HG02588 (cell line): ENCODE results near the gene COMMD7.
"Not testable (repeated sequence)": the region's sequence is repeated elsewhere in the genome, so short reads cannot be mapped to it uniquely, and the experiment has no call there.

Source experiments
- ATAC-seq: cut with Tn5 transposase; IDR thresholded peaks from one replicate; pipeline ENCODE4 v1.9.1; 2021; ENCODE audit warnings: mild to moderate bottlenecking, moderate library complexity; ENCODE audit not compliant: unreplicated experiment

The COMMD7 gene

GRCh38 chr20:32767418-32768198 lies 24.3 kb upstream of the COMMD7 start:
- no peak for ATAC-seq

- not testable (repeated sequence) for ATAC-seq
These were observed 22.1 kb upstream of the COMMD7 start for GRCh38 chr20:32765230-32765875.

- ATAC-seq: no peak
These were observed 21.0 kb upstream of the COMMD7 start for GRCh38 chr20:32764005-32764960.

- ATAC-seq: no peak
These were observed 20.1 kb upstream of the COMMD7 start for GRCh38 chr20:32763202-32764004.

GRCh38 chr20:32762754-32763201 lies 19.5 kb upstream of the COMMD7 start:
- ATAC-seq: no peak

GRCh38 chr20:32761831-32762753 lies 18.8 kb upstream of the COMMD7 start, which contains the start of gene DNMT3B:
DNMT3B (plus strand) TSS chr20:32762385; CDS start chr20:32780324, 17,939 bp downstream.
- peak; percentile 62 for ATAC-seq

GRCh38 chr20:32761417-32761830 lies 18.2 kb upstream of the COMMD7 start:
- ATAC-seq: no peak

GRCh38 chr20:32756156-32756555 lies 12.9 kb upstream of the COMMD7 start:
- no peak for ATAC-seq

- ATAC-seq: no peak
These were observed 10.5 kb upstream of the COMMD7 start for GRCh38 chr20:32753731-32754130.

- ATAC-seq: no peak
These were observed 9.4 kb upstream of the COMMD7 start for GRCh38 chr20:32752458-32753250.

- no peak for ATAC-seq
These were observed 8.6 kb upstream of the COMMD7 start for GRCh38 chr20:32751702-32752457.

GRCh38 chr20:32751293-32751692 lies 8.0 kb upstream of the COMMD7 start:
- ATAC-seq: no peak

GRCh38 chr20:32749914-32750637 lies 6.8 kb upstream of the COMMD7 start:
- ATAC-seq: no peak

GRCh38 chr20:32742322-32743236 lies 688 bp downstream of the COMMD7 start:
- ATAC-seq: no peak

GRCh38 chr20:32741151-32741550 lies 2.1 kb downstream of the COMMD7 start:
- no peak for ATAC-seq
